ENCODE data around the gene FCRLB. TPM values are rescaled to one million over a fixed set of nuclear protein-coding genes. Genes with fewer than 3 reads are reported as not detected.

Gene FCRLB
- total RNA-seq, 1 donor from 2014 or later: 0.14 TPM

GRCh38 chr1:161749509-161750407 lies 28.4 kb downstream of the FCRLB start, which contains the start of gene DUSP12:
DUSP12 (plus strand) TSS chr1:161749786; CDS start chr1:161749802, 16 bp downstream.
- Mint-ChIP-seq H3K27me3 (peaks cover 8% of the 10 kb centered on the region), H3K4me1 (ENCODE audit: low read depth) (peaks cover 24% of the 10 kb centered on the region), H3K27ac (peak within 1 kb of the TSS; percentile 99), H3K4me3 (ENCODE audit: low read depth) (peak within 1 kb of the TSS; percentile 99), H3K36me3 (ENCODE audit: insufficient read depth) (peaks cover 11% of the 10 kb centered on the region), H3K9me3 (ENCODE audit: low read depth) (no peaks in the 10 kb centered on the region)
- DNase-seq (ENCODE audit: low spot score, unreplicated experiment): peak; percentile 78
- TF ChIP-seq CTCF (IDR thresholded peaks at IDR 0.05; ENCODE audit: unreplicated experiment): no peak

GRCh38 chr1:161763522-161764098 lies 42.3 kb downstream of the FCRLB start:
- Mint-ChIP-seq H3K27ac (no peak overlapping the region), H3K4me1 (ENCODE audit: low read depth) (peaks cover 5% of the 10 kb centered on the region), H3K27me3 (no peaks in the 10 kb centered on the region), H3K4me3 (ENCODE audit: low read depth) (peak overlapping the region; percentile 37), H3K36me3 (ENCODE audit: insufficient read depth) (no peaks in the 10 kb centered on the region), H3K9me3 (ENCODE audit: low read depth) (no peaks in the 10 kb centered on the region)
- peak; percentile 60 for TF ChIP-seq CTCF (IDR thresholded peaks at IDR 0.05; ENCODE audit: unreplicated experiment)
- DNase-seq (ENCODE audit: low spot score, unreplicated experiment): no peak

- TF ChIP-seq CTCF (IDR thresholded peaks at IDR 0.05; ENCODE audit: unreplicated experiment): no peak
- H3K27ac Mint-ChIP-seq: peak within 1 kb of the TSS; percentile 97
- peak; percentile 60 for DNase-seq (ENCODE audit: low spot score, unreplicated experiment)
- no peaks in the 10 kb centered on the region for H3K9me3 Mint-ChIP-seq (ENCODE audit: low read depth)
- H3K4me3 Mint-ChIP-seq (ENCODE audit: low read depth): peak within 1 kb of the TSS; percentile 96
- H3K36me3 Mint-ChIP-seq (ENCODE audit: insufficient read depth): no peaks in the 10 kb centered on the region
- no peaks in the 10 kb centered on the region for H3K27me3 Mint-ChIP-seq
- H3K4me1 Mint-ChIP-seq (ENCODE audit: low read depth): peaks cover 5% of the 10 kb centered on the region
These were observed 45.0 kb downstream of the FCRLB start, which contains the start of gene ATF6 for GRCh38 chr1:161766102-161766981. ATF6 (plus strand) TSS chr1:161766320; CDS start chr1:161766361, 41 bp downstream.

- peak overlapping the region; percentile 40 for H3K4me3 Mint-ChIP-seq (ENCODE audit: low read depth)
- H3K27ac Mint-ChIP-seq: peak overlapping the region; percentile 51
- no peaks in the 10 kb centered on the region for H3K27me3 Mint-ChIP-seq
These were observed 47.1 kb downstream of the FCRLB start for GRCh38 chr1:161768461-161768860.

More at GRCh38 chr1:161768461-161768860, 47.1 kb downstream of the FCRLB start:
- peaks cover 5% of the 10 kb centered on the region for H3K4me1 Mint-ChIP-seq (ENCODE audit: low read depth)
- no peak for TF ChIP-seq CTCF (IDR thresholded peaks at IDR 0.05; ENCODE audit: unreplicated experiment)
- H3K9me3 Mint-ChIP-seq (ENCODE audit: low read depth): no peaks in the 10 kb centered on the region
- no peaks in the 10 kb centered on the region for H3K36me3 Mint-ChIP-seq (ENCODE audit: insufficient read depth)
- DNase-seq (ENCODE audit: low spot score, unreplicated experiment): no peak

Data from progenitor cell of endocrine pancreas (in vitro differentiated cells).